Measurements from ENCODE around the gene ZNF768.

ZNF768 gene

DNA sequence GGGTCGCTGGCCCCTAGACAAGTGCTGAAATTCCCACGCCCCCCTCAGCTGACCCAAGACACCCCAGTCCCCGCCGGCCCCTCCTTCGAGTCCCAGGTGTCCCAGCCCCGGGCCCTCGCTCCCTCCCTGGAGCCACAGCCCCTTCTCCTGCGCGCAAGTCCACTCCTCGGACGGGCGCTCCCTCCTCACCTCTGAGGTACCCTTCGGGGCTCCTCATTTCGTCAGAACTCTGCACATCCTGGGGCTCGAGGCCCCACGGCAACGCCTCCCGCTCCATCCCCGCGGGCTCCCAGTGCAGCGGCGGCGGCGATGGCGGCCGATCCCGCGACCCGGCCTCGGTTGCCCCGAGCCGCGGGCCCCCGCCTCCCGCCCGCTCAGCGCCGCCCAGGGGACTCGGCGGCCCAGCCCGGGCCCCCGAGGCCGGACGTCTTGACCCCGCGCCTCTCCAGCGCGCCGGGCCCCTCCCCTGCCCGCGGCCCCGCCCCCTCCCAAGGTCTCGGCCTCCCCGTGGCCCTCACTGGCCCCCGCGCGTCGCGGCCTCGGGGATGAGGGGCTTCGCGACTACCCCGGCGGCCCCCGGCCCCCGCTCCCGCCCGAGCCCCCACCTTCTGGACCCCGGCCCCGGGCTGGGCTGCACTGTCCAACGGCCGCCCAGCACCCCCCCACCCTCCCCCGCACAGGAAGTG lies at the start of gene ZNF768:
Gene ZNF768, minus strand, starts transcription at position 430 of the 686 bp plus-strand sequence. Its CDS starts 153 bp downstream, at position 277.
- Mint-ChIP-seq H3K27me3 (ENCODE audit: low read depth) (no peaks in the 10 kb centered on the region), H3K9me3 (no peaks in the 10 kb centered on the region), H3K36me3 (ENCODE audit: low read depth) (peaks cover 16% of the 10 kb centered on the region), H3K4me3 (peak within 1 kb of the TSS; percentile 85), H3K27ac (peak within 1 kb of the TSS; percentile 89), H3K4me1 (ENCODE audit: low read depth) (peaks cover 20% of the 10 kb centered on the region)
- DNase-seq (ENCODE audit: low spot score) = peak; percentile 35

DNA sequence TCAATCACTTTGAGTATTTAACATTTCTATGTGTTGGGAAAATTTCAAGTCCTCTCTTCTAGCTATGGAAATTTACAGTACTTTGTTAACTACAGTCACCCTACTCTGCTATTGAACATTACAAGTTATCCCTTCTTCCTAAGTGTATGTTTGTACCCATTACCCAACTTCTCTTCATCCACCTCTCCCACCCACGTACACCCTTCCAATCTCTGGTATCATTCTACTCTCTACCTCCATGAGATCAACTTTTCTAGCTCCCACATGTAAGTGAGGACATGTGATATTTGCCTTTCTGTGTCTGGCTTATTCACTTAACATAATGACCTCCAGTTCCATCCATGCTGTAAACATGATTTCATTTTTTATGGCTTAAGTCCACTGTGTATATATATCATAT lies 48.3 kb upstream of the ZNF768 start:
- H3K4me1 Mint-ChIP-seq (ENCODE audit: low read depth) = peaks cover 21% of the 10 kb centered on the region

DNA sequence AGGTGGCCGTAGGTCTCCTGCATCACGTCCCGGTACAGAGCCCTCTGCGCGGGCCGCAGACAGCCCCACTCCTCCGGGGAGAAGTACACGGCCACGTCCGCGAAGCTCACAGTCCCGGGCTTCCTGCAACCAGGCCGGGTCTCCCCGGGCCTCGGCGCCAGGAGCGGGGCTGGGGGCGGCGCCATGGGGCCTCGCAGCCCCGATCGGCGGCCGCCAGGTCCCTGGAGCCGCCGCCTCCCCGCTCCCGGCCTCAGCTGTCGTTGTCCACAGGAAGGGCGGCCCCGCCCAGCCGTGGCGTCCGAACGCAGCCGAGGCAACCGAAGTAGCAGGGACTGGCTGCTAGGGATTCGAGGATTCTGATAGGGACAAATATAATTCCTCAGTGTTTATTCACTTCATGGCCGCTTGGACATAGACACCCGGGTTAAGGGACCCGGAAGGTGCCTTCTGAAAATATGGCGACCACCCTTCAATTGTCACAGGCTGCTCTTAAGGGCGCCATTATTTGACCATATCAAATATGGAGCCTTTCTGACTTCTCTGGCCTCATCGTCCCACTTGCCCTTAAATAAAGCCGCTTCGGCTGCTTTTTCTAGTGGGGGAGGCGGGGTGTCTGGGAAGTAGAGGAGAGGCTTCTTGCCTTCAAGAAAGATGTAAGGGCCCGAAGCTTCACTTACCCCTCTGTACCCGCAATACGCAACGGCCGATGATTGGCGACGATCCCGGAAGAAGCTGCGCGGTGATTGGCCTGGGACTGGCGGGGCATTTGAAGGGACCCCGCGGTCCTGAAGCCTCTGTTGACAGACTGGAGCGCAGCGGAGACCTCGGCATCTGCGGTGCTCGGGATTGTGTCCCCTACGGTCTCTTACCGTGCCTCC lies 45.3 kb upstream of the ZNF768 start, which contains the start of gene ZNF688:
Gene ZNF688, minus strand, starts transcription at position 270 of the 878 bp plus-strand sequence. Its CDS starts 85 bp downstream, at position 185.
- peaks cover 11% of the 10 kb centered on the region for H3K36me3 Mint-ChIP-seq (ENCODE audit: low read depth)
- H3K27me3 Mint-ChIP-seq (ENCODE audit: low read depth) = no peaks in the 10 kb centered on the region
- H3K4me3 Mint-ChIP-seq = peak within 1 kb of the TSS; percentile 97
- H3K27ac Mint-ChIP-seq = peak within 1 kb of the TSS; percentile 94
- DNase-seq (ENCODE audit: low spot score) = peak; percentile 93
- H3K4me1 Mint-ChIP-seq (ENCODE audit: low read depth) = peaks cover 41% of the 10 kb centered on the region
- no peaks in the 10 kb centered on the region for H3K9me3 Mint-ChIP-seq

More for the DNA sequence above, 48.3 kb upstream of the ZNF768 start:
- no peaks in the 10 kb centered on the region for H3K27me3 Mint-ChIP-seq (ENCODE audit: low read depth)
- peaks cover 15% of the 10 kb centered on the region for H3K36me3 Mint-ChIP-seq (ENCODE audit: low read depth)
- H3K9me3 Mint-ChIP-seq = no peaks in the 10 kb centered on the region
- no peak for DNase-seq (ENCODE audit: low spot score)
- H3K27ac Mint-ChIP-seq = peak overlapping the region; percentile 20
- peak overlapping the region; percentile 32 for H3K4me3 Mint-ChIP-seq

DNA sequence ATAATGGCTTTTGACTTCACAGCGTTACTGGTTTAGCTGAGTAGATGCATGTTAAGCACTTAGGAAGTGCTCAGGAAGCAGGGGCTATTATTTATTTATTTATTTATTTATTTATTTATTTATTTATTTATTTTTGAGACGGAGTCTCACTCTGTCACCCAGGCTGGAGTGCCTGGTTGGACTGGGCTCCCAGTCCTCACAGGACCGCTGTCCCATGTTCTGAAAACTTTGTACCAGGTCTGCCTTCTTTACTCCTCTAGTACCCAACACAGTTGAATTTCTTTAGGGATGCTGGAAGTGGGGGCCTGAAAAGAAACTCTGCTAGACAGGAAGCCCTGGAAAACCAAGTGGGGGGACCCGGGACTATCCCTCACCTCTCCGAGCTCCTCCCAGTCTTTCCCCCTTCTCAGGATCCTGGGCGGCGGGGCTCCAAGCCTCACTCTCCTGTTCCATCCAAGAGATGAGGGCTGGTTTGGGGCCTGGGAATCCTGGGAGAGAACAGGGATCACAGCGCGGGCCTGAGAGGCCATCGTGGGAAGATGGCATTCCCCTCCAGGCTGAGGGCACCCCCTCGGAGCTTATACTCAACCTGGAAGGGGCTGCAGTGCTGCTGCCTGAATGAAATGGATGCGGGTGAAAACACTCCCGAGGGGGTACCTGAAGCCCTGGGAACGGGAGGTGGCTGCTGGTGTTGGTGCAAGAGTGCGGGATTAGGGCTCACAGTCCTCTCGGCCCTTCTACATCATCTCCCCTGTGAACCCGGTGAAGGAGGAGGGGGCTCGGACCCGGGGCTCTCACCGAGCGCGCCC lies 44.5 kb upstream of the ZNF768 start:
- H3K9me3 Mint-ChIP-seq = no peaks in the 10 kb centered on the region
- no peak for DNase-seq (ENCODE audit: low spot score)
- H3K27ac Mint-ChIP-seq = peak overlapping the region; percentile 85
- H3K4me1 Mint-ChIP-seq (ENCODE audit: low read depth) = peaks cover 46% of the 10 kb centered on the region
- peak overlapping the region; percentile 89 for H3K4me3 Mint-ChIP-seq
- peaks cover 10% of the 10 kb centered on the region for H3K36me3 Mint-ChIP-seq (ENCODE audit: low read depth)
- no peaks in the 10 kb centered on the region for H3K27me3 Mint-ChIP-seq (ENCODE audit: low read depth)

DNA sequence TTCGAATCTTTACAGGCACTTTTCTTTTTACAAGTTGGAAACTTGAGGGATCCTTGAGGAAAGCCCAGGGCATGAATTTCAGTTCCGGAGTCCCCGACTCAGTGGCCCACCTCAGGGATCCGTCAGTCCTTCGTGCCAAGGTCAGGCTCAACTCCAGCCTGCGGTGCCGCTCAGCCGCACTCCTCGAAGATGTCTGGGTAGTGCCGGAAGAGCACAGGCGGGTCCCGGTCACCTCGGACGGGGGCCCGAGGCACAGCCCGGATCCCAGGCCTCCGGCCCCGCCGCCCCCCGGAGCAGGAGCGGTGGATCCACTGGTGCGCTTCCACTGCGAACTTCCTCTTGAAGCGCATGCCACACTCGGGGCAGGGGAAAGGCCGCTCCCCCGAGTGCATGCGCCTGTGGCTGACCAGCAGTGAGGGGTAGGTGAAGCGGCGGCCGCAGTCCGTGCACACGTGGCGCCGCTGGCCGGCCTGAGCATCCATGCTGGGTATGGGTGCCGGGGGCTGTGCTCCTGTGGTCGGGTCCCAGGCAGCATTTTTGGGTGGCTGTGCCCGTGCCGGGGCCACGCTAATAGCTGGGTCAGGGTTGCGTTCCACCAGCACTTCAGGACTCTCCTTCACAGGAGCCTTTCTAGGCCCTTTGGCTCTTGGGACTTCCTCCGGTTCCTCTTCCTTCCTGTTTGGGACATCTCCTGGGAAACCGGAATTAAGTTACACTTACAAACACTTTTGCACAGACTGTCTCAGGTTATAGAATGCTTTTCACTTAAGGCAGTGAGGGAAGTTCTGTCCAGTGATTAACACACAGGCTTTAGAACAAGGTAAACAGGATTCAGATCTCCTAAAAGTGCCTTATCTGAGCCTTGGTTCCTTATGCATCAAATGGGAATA lies 43.6 kb upstream of the ZNF768 start:
- H3K9me3 Mint-ChIP-seq = no peaks in the 10 kb centered on the region
- H3K27ac Mint-ChIP-seq = peak overlapping the region; percentile 15
- H3K36me3 Mint-ChIP-seq (ENCODE audit: low read depth) = peaks cover 8% of the 10 kb centered on the region
- no peaks in the 10 kb centered on the region for H3K27me3 Mint-ChIP-seq (ENCODE audit: low read depth)
- H3K4me3 Mint-ChIP-seq = peak overlapping the region; percentile 89
- DNase-seq (ENCODE audit: low spot score) = no peak
- peaks cover 44% of the 10 kb centered on the region for H3K4me1 Mint-ChIP-seq (ENCODE audit: low read depth)

DNA sequence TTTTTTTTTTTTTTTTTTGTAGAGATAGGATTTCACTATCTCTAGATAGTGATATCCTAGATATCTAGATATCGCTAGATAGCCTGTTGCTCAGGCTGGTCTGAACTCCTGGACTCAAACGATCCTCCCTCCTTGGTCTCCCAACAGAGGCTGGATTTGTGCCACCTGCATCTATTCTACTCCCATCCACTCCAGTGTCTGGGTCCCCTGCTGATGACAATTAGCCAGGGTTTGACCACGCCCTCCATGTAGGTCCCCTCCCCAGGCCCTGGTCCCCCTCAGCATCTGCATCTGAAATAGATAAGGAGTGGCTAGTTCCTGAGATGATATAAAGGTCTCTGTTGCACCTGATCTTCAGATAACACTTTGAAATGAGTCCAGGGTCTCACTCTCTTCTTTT lies 42.9 kb upstream of the ZNF768 start:
- Mint-ChIP-seq H3K4me3 (peak overlapping the region; percentile 12), H3K4me1 (ENCODE audit: low read depth) (peaks cover 40% of the 10 kb centered on the region), H3K27me3 (ENCODE audit: low read depth) (no peaks in the 10 kb centered on the region), H3K9me3 (no peaks in the 10 kb centered on the region), H3K36me3 (ENCODE audit: low read depth) (peaks cover 4% of the 10 kb centered on the region), H3K27ac (peak overlapping the region; percentile 85)
- no peak for DNase-seq (ENCODE audit: low spot score)

DNA sequence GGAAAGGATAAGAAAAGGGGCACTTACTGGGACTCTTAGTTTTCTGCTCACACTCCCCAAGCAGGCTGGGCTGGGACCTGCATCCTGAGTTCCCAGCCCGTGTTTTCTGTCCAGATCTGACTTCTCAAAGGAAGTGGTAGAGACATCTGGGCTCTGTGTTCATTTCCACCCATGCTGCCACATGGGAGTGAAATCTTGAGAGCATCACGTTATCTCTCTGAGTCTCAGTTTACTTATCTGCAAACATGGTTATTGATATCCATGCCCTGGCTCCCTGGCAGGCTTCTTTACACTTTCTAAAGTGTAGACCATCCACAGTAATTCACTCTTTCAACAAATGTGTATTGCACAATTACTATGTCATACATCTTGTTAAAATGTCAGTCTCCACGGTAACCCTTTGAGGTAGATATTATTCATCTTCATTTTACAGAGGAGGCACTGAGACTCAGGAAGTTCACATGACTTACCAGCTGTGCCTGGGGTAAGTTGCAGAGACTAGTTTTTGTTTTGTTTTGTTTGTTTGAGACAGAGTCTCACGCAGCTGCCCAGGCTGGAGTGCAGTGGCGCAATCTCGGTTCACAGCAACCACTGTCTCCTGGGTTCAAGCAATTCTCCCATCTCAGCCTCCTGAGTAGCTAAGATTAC lies 41.7 kb upstream of the ZNF768 start:
- Mint-ChIP-seq H3K4me1 (ENCODE audit: low read depth) (peaks cover 35% of the 10 kb centered on the region), H3K36me3 (ENCODE audit: low read depth) (peaks cover 4% of the 10 kb centered on the region), H3K9me3 (no peaks in the 10 kb centered on the region), H3K27me3 (ENCODE audit: low read depth) (no peaks in the 10 kb centered on the region), H3K4me3 (peak overlapping the region; percentile 76), H3K27ac (peak overlapping the region; percentile 93)
- peak; percentile 61 for DNase-seq (ENCODE audit: low spot score)

DNA sequence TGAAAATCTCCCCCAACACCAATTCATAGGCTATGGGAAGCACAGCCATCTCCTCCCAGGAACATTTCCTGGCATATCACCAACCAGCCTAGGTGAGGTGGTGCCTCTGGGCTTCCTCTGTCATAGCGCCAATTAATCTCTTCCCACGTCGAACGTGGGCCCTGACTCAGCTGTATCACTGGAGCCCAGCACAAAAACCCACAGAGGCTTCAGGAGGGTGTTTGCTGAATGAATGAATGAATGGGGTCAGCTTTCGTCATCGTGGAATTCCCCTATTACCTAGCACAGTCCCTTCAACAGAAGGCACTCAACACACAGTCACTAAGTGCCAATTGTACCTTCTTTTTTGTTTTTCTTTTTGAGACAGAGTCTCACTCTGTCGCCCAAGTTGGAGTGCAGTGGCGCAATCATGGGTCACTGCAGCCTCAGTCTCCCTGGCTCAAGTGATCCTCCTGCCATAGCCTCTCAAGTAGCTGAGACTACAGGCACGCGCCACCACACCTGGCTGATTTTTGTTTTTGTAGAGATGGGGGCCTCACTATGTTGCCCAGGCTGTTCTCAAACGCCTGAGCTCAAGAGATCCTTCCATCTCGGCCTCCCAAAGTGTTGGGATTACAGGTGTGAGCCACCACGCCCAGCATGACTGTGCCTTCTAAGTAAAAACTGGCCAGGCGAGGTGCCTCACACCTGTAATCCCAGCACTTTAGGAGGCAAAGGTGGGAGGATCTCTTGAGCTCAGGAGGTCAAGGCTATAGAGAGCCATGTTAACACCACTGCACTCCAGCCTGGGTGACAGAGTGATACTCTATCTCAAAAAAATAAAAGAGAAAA lies 41.0 kb upstream of the ZNF768 start:
- peak overlapping the region; percentile 76 for H3K4me3 Mint-ChIP-seq
- peak overlapping the region; percentile 93 for H3K27ac Mint-ChIP-seq
- H3K4me1 Mint-ChIP-seq (ENCODE audit: low read depth) = peaks cover 33% of the 10 kb centered on the region
- no peaks in the 10 kb centered on the region for H3K9me3 Mint-ChIP-seq
- H3K36me3 Mint-ChIP-seq (ENCODE audit: low read depth) = peaks cover 4% of the 10 kb centered on the region
- H3K27me3 Mint-ChIP-seq (ENCODE audit: low read depth) = no peaks in the 10 kb centered on the region
- DNase-seq (ENCODE audit: low spot score) = peak; percentile 63

DNA sequence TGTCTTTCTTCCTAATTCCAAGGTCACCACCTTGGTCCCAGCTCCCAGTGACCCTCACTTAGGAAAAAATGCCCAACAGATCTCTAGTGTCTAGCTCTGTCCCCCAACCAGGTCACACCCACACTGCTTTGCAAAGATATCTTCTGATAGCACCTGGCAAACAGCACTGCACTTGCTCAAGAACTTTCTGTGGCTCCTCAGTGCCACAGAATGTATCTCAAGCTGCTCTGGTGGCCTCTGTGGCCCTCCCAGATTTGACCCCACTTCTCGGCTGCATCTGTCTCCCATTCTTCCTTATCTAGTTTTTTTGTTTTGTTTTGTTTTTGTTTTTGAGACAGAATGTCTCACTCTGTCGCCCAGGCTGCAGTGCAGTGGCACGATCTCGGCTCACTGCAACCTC lies 40.2 kb upstream of the ZNF768 start:
- no peaks in the 10 kb centered on the region for H3K9me3 Mint-ChIP-seq
- no peaks in the 10 kb centered on the region for H3K27me3 Mint-ChIP-seq (ENCODE audit: low read depth)
- no peak overlapping the region for H3K27ac Mint-ChIP-seq
- no peak overlapping the region for H3K4me3 Mint-ChIP-seq
- DNase-seq (ENCODE audit: low spot score) = no peak
- peaks cover 31% of the 10 kb centered on the region for H3K4me1 Mint-ChIP-seq (ENCODE audit: low read depth)
- H3K36me3 Mint-ChIP-seq (ENCODE audit: low read depth) = no peaks in the 10 kb centered on the region

DNA sequence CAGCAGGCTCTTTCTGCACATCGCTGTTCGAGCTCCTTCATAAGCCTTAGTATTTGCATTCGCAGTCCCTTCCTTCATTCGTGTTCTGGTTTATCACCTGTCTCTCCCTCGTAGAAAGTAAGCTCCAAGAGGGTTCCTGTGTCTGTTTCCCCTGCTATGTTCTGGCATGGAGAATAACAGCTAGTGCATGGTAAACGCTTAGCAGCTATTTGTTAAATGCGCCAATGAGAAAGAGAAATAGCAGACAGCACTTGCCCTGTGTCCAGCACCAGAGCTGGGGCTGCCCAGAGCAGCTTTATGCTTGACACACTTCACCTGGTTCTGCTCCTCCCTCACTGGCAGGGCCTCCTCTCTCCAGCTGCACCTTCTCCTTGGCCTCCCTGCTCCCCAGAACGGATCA lies 39.6 kb upstream of the ZNF768 start:
- Mint-ChIP-seq H3K36me3 (ENCODE audit: low read depth) (no peaks in the 10 kb centered on the region), H3K4me3 (no peak overlapping the region), H3K27me3 (ENCODE audit: low read depth) (no peaks in the 10 kb centered on the region), H3K27ac (no peak overlapping the region), H3K9me3 (no peaks in the 10 kb centered on the region), H3K4me1 (ENCODE audit: low read depth) (peaks cover 36% of the 10 kb centered on the region)
- DNase-seq (ENCODE audit: low spot score) = no peak

DNA sequence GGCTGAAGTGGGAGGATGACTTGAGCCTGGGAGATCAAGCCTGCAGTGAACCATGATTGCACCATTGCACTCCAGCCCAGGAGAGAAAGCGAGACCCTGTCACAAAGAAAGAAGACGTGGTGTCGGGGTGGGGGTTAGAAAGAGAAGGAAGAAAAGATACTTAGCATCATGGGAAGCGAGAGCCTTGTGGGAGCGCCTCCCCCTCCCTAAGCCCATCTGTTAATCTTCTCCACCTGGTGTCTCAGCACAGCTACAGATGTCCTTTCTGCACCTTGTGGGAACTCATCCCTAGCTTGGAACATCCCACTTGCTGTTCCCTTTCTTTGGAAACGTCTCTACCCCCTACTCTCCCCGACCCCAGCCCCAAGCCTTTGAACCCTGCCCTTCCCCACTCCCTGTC lies 39.2 kb upstream of the ZNF768 start:
- H3K4me1 Mint-ChIP-seq (ENCODE audit: low read depth) = peaks cover 35% of the 10 kb centered on the region
- H3K4me3 Mint-ChIP-seq = no peak overlapping the region
- H3K9me3 Mint-ChIP-seq = no peaks in the 10 kb centered on the region
- no peak for DNase-seq (ENCODE audit: low spot score)
- H3K27ac Mint-ChIP-seq = no peak overlapping the region
- no peaks in the 10 kb centered on the region for H3K36me3 Mint-ChIP-seq (ENCODE audit: low read depth)
- H3K27me3 Mint-ChIP-seq (ENCODE audit: low read depth) = no peaks in the 10 kb centered on the region

DNA sequence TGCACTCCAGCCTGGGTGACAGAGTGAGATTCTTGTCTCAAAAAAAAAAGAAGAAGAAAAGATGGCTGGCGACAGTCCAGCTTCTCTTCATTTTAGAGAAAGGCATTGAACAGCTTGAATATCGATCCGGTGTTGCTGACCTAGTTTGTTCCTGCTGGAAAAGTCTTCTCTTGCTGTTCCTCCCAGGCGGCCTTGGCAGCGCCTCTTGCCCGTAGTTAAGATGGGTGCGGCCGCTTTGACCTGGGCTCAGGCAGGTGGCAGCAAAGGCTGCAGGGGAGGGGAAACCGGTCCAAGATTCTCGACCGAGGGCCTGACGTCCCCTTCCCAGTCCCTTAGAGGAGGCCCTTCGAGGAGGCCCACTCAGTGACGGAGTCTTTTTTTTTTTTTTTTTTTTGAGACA lies 35.7 kb upstream of the ZNF768 start:
- H3K27ac Mint-ChIP-seq = peak overlapping the region; percentile 82
- H3K36me3 Mint-ChIP-seq (ENCODE audit: low read depth) = no peaks in the 10 kb centered on the region
- H3K4me1 Mint-ChIP-seq (ENCODE audit: low read depth) = peaks cover 27% of the 10 kb centered on the region
- H3K4me3 Mint-ChIP-seq = peak overlapping the region; percentile 83
- H3K27me3 Mint-ChIP-seq (ENCODE audit: low read depth) = no peaks in the 10 kb centered on the region
- H3K9me3 Mint-ChIP-seq = no peaks in the 10 kb centered on the region
- DNase-seq (ENCODE audit: low spot score) = no peak

All from T-helper 2 cell treated with Interferon-gamma antibody and Interleukin-4, amounts not matched to agents 5 μg/mL and 100 μg/mL, for 36 hours (primary cell).